Measurements from ENCODE around the gene TEX19.
A peak's percentile ranks its signal among the peaks of the same experiment; 100 is the strongest.
"Not testable (repeated sequence)": the region's sequence is repeated elsewhere in the genome, so short reads cannot be mapped to it uniquely, and the experiment has no call there.

TEX19 gene

GRCh38 chr17:82339634-82340580, 19.1 kb upstream of the TEX19 start:
- DNase-seq = no peak

GRCh38 chr17:82342361-82343079, 16.5 kb upstream of the TEX19 start:
- DNase-seq = no peak

GRCh38 chr17:82343560-82343959, 15.5 kb upstream of the TEX19 start:
- no peak for DNase-seq

- DNase-seq = no peak
Measured at GRCh38 chr17:82344175-82344907, 14.7 kb upstream of the TEX19 start.

- no peak for DNase-seq
Measured at GRCh38 chr17:82345151-82345976, 13.7 kb upstream of the TEX19 start.

- no peak for DNase-seq
Measured at GRCh38 chr17:82346342-82347300, 12.4 kb upstream of the TEX19 start.

- not testable (repeated sequence) for DNase-seq
Measured at GRCh38 chr17:82347994-82348393, 11.1 kb upstream of the TEX19 start.

GRCh38 chr17:82348434-82348833, 10.6 kb upstream of the TEX19 start:
- no peak for DNase-seq

- DNase-seq = no peak
Measured at GRCh38 chr17:82348866-82349265, 10.2 kb upstream of the TEX19 start.

- no peak for DNase-seq
Measured at GRCh38 chr17:82349287-82349701, 9.8 kb upstream of the TEX19 start.

GRCh38 chr17:82350182-82351030, 8.6 kb upstream of the TEX19 start:
- DNase-seq = no peak

- no peak for DNase-seq
Measured at GRCh38 chr17:82351254-82351712, 7.8 kb upstream of the TEX19 start.

GRCh38 chr17:82351713-82352488, 7.1 kb upstream of the TEX19 start:
- DNase-seq = peak; percentile 25

GRCh38 chr17:82353484-82353883, 5.6 kb upstream of the TEX19 start:
- DNase-seq = no peak

- DNase-seq = no peak
Measured at GRCh38 chr17:82354804-82355308, 4.2 kb upstream of the TEX19 start.

- no peak for DNase-seq
Measured at GRCh38 chr17:82355770-82356427, 3.1 kb upstream of the TEX19 start.

- no peak for DNase-seq
Measured at GRCh38 chr17:82356845-82357355, 2.1 kb upstream of the TEX19 start.

- DNase-seq = no peak
Measured at GRCh38 chr17:82357394-82357793, 1.7 kb upstream of the TEX19 start.
